ENCODE results near the gene CDKN3. TPM values are rescaled to one million over a fixed set of nuclear protein-coding genes. Genes with fewer than 3 reads are reported as not detected.
"Not testable (repeated sequence)": the region's sequence is repeated elsewhere in the genome, so short reads cannot be mapped to it uniquely, and the experiment has no call there.

CDKN3 gene
- total RNA-seq, 1 donor from 2014 or later, result 6.6 TPM

DNA sequence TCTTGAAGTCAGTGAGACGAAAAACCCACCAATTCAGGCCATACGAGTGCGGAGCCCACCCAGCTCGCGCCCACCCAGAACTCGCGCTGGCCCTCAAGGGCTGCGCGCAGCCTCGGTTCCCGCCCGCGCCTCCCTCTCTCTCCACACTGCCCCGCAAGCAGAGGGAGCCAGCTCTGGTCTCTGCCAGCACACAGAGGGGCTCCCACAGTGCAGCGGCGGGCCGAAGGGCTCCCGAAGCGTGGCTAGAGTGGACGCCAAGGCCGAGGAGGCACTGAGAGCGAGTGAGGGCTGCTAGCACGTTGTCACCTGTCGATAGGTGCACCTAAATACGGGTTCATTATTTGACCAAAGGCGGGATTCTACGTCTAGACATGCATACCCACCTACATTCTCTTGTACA is 2.2 kb upstream of the CDKN3 start:
- Histone ChIP-seq H3K9me3 (no peaks in the 10 kb centered on the region), H3K4me3 (no peak overlapping the region), H3K36me3 (no peaks in the 10 kb centered on the region), H3K27me3 (no peaks in the 10 kb centered on the region), H3K27ac (no peak overlapping the region), H3K4me1 (peaks cover 11% of the 10 kb centered on the region)
- no peak for DNase-seq (ENCODE audit: extremely low spot score in 2 of 2)
- intact Hi-C loops (cut with DNase I), result no loop called here
- TF ChIP-seq POLR2A (IDR thresholded peaks at IDR 0.05), result no peak
- no peak for TF ChIP-seq CTCF (IDR thresholded peaks at IDR 0.05)
- no peak for TF ChIP-seq POLR2AphosphoS5 (IDR thresholded peaks at IDR 0.05; ENCODE audit: insufficient read depth in 1 of 2, low read depth in 1 of 2)

DNA sequence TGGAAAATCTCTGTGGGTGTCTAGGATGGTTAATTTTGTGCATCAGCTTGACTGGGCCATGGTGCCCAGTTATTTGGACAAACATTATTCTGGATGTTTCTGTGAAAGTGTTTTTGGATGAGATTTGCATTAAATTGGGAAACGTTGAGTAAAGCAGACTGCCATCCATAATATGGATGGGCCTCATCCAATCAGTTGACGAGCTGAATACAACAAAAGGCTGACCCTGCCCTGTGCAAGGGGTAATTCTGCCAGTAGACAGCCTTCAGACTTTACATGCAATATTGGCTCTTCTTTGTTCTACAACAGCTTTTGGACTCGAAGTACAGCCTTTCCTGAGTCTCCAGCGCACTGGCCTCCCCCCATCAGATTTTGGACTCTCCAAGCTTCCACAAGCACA is 1.5 kb upstream of the CDKN3 start:
- no peaks in the 10 kb centered on the region for H3K27me3 ChIP-seq
- H3K4me1 ChIP-seq, result peaks cover 11% of the 10 kb centered on the region
- no peak for DNase-seq (ENCODE audit: extremely low spot score in 2 of 2)
- H3K36me3 ChIP-seq, result no peaks in the 10 kb centered on the region
- H3K4me3 ChIP-seq, result no peak overlapping the region
- no peaks in the 10 kb centered on the region for H3K9me3 ChIP-seq
- TF ChIP-seq POLR2AphosphoS5 (IDR thresholded peaks at IDR 0.05; ENCODE audit: insufficient read depth in 1 of 2, low read depth in 1 of 2), result no peak
- no peak for TF ChIP-seq CTCF (IDR thresholded peaks at IDR 0.05)
- TF ChIP-seq POLR2A (IDR thresholded peaks at IDR 0.05), result no peak
- intact Hi-C loops (cut with DNase I), result no loop called here
- H3K27ac ChIP-seq, result no peak overlapping the region

GRCh38 chr14:54395716-54396115 is 1.1 kb upstream of the CDKN3 start:
- no peak overlapping the region for H3K4me3 ChIP-seq
- H3K4me1 ChIP-seq, result peaks cover 11% of the 10 kb centered on the region
- H3K9me3 ChIP-seq, result no peaks in the 10 kb centered on the region
- intact Hi-C loops (cut with DNase I), result no loop called here
- no peaks in the 10 kb centered on the region for H3K36me3 ChIP-seq
- no peak for DNase-seq (ENCODE audit: extremely low spot score in 2 of 2)
- no peak overlapping the region for H3K27ac ChIP-seq
- TF ChIP-seq POLR2AphosphoS5 (IDR thresholded peaks at IDR 0.05; ENCODE audit: insufficient read depth in 1 of 2, low read depth in 1 of 2), result no peak
- TF ChIP-seq CTCF (IDR thresholded peaks at IDR 0.05), result no peak
- TF ChIP-seq POLR2A (IDR thresholded peaks at IDR 0.05), result no peak
- H3K27me3 ChIP-seq, result no peaks in the 10 kb centered on the region

- Histone ChIP-seq H3K4me3 (peak overlapping the region; percentile 70 to 76), H3K27me3 (no peaks in the 10 kb centered on the region), H3K4me1 (peaks cover 11% of the 10 kb centered on the region), H3K36me3 (no peaks in the 10 kb centered on the region), H3K27ac (peak overlapping the region; percentile 59), H3K9me3 (no peaks in the 10 kb centered on the region)
- no peak for DNase-seq (ENCODE audit: extremely low spot score in 2 of 2)
- intact Hi-C loops (cut with DNase I), result no loop called here
- TF ChIP-seq CTCF (IDR thresholded peaks at IDR 0.05) (no peak), POLR2A (IDR thresholded peaks at IDR 0.05) (no peak), POLR2AphosphoS5 (IDR thresholded peaks at IDR 0.05; ENCODE audit: insufficient read depth in 1 of 2, low read depth in 1 of 2) (no peak)
These were observed 669 bp upstream of the CDKN3 start for GRCh38 chr14:54396183-54396492.

DNA sequence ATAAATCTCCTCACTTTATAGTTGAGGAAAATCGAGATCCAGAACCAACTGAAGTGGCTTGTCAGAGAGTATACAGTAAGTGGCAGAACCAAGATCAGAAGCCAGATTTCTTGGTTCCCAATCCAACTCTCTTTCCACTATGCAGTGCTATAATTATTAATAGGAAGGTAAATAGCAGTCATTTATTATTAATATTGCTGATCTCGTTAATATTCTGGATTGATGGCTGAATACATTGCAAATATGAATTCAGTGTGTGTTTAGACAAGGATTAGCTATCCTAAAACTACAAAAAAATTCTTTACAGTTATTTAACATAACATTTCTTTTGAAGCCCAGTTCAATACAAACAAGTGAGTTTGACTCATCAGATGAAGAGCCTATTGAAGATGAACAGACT is 2.8 kb downstream of the CDKN3 start:
- Histone ChIP-seq H3K27me3 (no peaks in the 10 kb centered on the region), H3K4me3 (no peak overlapping the region), H3K27ac (no peak overlapping the region), H3K9me3 (no peaks in the 10 kb centered on the region), H3K4me1 (peaks cover 11% of the 10 kb centered on the region), H3K36me3 (no peaks in the 10 kb centered on the region)
- TF ChIP-seq CTCF (IDR thresholded peaks at IDR 0.05), result no peak
- no peak for TF ChIP-seq POLR2A (IDR thresholded peaks at IDR 0.05)
- TF ChIP-seq POLR2AphosphoS5 (IDR thresholded peaks at IDR 0.05; ENCODE audit: insufficient read depth in 1 of 2, low read depth in 1 of 2), result no peak
- intact Hi-C loops (cut with DNase I), result no loop called here
- DNase-seq (ENCODE audit: extremely low spot score in 2 of 2), result no peak

DNA sequence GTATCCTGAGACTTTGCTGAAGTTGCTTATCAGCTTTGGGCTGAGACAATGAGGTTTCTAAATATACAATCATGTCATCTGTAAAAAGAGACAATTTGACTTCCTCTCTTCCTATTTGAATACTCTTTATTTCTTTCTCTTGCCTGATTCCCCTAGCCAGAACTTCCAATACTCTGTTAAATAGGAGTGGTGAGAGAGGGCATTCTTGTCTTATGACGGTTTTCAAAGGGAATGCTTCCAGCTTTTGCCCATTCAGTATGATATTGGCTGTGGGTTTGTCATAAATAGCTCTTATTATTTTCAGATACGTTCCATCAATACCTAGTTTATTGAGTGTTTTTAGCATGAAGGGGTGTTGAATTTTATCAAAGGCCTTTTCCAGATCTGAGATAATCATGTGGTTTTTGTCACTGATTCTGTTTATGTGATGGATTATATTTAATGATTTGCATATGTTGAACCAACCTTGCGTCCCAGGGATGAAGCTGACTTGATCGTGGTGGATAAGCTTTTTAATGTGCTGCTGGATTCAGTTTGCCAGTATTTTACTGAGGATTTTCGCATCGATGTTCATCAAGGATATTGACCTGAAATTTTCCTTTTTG is 6.7 kb downstream of the CDKN3 start:
- H3K36me3 ChIP-seq; H3K27me3 ChIP-seq; H3K4me3 ChIP-seq; H3K27ac ChIP-seq; DNase-seq (ENCODE audit: extremely low spot score in 2 of 2); H3K9me3 ChIP-seq; intact Hi-C loops (cut with DNase I); H3K4me1 ChIP-seq: not testable (repeated sequence)

All from vagina (tissue), 2 donors.